Natural killer cell treated with Interleukin-12 subunit alpha and Interleukin-12 subunit beta and Interleukin-15 and Interleukin-18, amount 100 ng/mL, for 72 hours (primary cell): ENCODE data around the gene ABCC1. TPM values are rescaled to one million over a fixed set of nuclear protein-coding genes. Genes with fewer than 3 reads are reported as not detected.

Experiments
- ATAC-seq, 2 donors: fragments of 150-1000 bp; cut with Tn5 transposase in 1 of 2; sonication (Bioruptor Pico), chemical (Tn5 transposase) in 1 of 2; 2 replicates each; pipeline ENCODE4 v1.10.0; 2021
- DNase-seq: peaks from one replicate; pipeline ENCODE4 v3.0.0; 2022; ENCODE audit warnings: low spot score
- H3K27ac Mint-ChIP-seq, 2 donors: 1 replicate in 1 of 2; 2 replicates in 1 of 2; pipeline ENCODE4 v1.8.0; 2022; ENCODE audit warnings: mixed read lengths in 2 of 2, mild to moderate bottlenecking in 1 of 2, moderate library complexity in 1 of 2
- H3K27me3 Mint-ChIP-seq, 2 donors: 1 replicate in 1 of 2; 2 replicates in 1 of 2; pipeline ENCODE4 v1.8.0; 2022; ENCODE audit warnings: mixed read lengths in 2 of 2
- H3K36me3 Mint-ChIP-seq: one replicate; pipeline ENCODE4 v1.8.0; 2022; ENCODE audit warnings: mixed read lengths
- H3K4me1 Mint-ChIP-seq, 2 donors: 1 replicate in 1 of 2; 2 replicates in 1 of 2; pipeline ENCODE4 v1.8.0; 2022; ENCODE audit warnings: low read depth in 2 of 2, mixed read lengths in 2 of 2, mild to moderate bottlenecking in 1 of 2
- H3K4me3 Mint-ChIP-seq: one replicate; pipeline ENCODE4 v1.8.0; 2022; ENCODE audit warnings: mixed read lengths
- H3K9me3 Mint-ChIP-seq: 2 replicates; pipeline ENCODE4 v1.8.0; 2022; ENCODE audit warnings: mixed read lengths
- total RNA-seq, 2 donors: library from RNA; stranded (reverse); gene quantifications; one replicate each; pipeline ENCODE4 v1.2.3, GENCODE V29; 2022

Gene ABCC1
- total RNA-seq, 2 donors from 2014 or later = 43.1 to 106 TPM

DNA sequence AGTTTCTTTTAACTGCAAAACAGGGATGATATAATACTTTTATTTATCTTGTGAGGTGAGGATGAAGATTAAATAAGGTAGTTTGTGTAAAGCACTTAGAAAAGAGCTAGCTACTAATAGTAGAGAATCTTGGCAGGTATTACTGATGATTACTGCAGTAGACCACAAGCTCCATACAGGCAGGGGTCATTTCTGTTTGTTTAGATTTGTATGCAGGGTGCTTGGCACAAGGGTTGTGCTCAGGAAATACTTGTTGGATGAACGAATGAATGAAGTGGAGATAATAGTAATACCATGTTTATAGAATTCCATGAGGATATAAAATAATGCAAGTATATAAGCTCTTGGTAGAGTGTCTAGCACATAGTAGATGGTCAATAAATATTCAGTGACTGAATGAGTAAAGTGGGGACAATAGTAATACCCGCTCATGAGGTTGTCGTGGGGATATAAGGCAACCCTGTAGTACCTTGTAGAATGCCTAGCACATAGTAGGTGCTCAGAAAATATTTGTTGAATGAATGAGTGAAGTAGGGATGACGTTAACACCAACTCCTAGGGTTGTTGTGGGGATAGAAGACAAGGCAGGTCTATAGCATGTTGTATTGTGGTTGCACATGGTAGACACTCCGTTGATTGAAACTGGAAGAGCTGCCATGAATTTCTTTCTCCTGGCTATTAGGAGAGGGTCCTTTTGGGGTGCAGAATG is 83.0 kb downstream of the ABCC1 start:
- no peaks in the 10 kb centered on the region for H3K9me3 Mint-ChIP-seq
- peak overlapping the region in 1 of 2 donors; percentile 61 for H3K27ac Mint-ChIP-seq
- H3K4me1 Mint-ChIP-seq = peaks cover 32 to 35% of the 10 kb centered on the region in 2 donors
- no peaks in the 10 kb centered on the region for H3K36me3 Mint-ChIP-seq
- H3K4me3 Mint-ChIP-seq = peak overlapping the region; percentile 54
- no peaks in the 10 kb centered on the region for H3K27me3 Mint-ChIP-seq
- DNase-seq (no peak), ATAC-seq (no peak)

DNA sequence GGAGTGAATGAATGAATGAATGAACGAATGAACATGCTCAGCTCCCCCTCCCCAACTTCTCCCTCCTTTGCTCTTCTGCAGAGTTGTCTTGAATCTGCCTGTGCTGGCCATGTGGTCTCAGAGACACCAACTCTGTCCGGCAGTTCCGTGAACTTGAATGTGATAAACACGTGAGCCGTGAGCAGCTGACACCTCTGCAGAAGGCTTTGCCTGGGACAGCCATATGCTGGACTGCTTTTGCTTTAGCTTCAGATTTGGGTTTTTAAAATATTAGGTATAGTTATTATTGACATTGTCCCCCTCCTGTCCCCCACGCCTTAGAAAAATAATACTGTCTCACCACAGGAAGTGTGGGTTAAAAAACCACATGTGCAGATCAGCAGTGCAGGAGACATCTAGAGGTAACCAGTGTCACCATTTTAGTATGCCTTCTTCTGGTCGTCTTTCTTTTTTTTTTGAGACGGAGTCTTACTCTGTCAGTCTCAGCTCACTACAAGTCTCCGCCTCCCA is 83.8 kb downstream of the ABCC1 start:
- no peaks in the 10 kb centered on the region for H3K9me3 Mint-ChIP-seq
- peaks cover 27 to 33% of the 10 kb centered on the region in 2 donors for H3K4me1 Mint-ChIP-seq
- ATAC-seq = peak; percentile 72 to 87
- H3K4me3 Mint-ChIP-seq = peak overlapping the region; percentile 54
- no peaks in the 10 kb centered on the region for H3K27me3 Mint-ChIP-seq
- no peak for DNase-seq
- H3K36me3 Mint-ChIP-seq = peaks cover 7% of the 10 kb centered on the region
- peak overlapping the region; percentile 61 to 76 for H3K27ac Mint-ChIP-seq

DNA sequence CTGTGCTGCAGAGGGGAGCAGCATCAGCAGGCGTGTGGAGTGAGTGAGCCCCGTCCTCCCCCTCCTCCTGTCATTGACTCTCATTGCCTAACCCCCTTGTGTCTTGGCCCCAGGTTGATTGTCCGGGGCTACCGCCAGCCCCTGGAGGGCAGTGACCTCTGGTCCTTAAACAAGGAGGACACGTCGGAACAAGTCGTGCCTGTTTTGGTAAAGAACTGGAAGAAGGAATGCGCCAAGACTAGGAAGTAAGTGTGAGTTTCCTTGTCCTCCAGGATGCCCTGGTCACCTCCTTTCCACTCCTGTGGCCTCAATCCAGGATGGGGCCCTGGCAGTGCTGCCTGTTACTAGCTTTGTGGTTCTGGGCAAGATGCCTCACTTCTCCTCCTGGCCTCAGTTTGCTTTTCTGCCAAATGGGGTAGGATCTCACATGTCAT is 87.0 kb downstream of the ABCC1 start:
- Mint-ChIP-seq H3K4me3 (no peak overlapping the region), H3K4me1 (peaks cover 32 to 36% of the 10 kb centered on the region in 2 donors), H3K27ac (no peak overlapping the region), H3K9me3 (no peaks in the 10 kb centered on the region), H3K27me3 (no peaks in the 10 kb centered on the region), H3K36me3 (peaks cover 13% of the 10 kb centered on the region)
- DNase-seq (no peak), ATAC-seq (no peak)

DNA sequence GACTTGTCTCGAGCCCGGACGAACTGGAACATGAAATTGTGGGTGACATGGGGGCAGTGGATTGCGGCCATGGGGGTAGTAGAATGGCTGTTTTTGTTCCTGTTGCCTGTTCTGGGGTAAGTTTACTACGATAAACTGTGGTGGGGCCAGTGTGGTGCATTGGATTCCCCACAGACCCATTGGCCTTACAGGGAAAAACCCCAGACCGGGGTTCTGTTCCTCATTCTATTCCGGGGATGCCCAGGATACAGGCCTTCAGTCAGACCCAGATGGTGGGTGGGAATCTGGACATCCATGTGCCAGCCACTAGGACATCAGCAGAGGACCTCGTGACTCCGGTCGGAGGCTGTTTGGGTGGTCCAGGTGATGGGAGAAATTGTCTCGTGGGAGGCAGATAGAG is 88.1 kb downstream of the ABCC1 start:
- Mint-ChIP-seq H3K27me3 (no peaks in the 10 kb centered on the region), H3K4me1 (peaks cover 27 to 32% of the 10 kb centered on the region in 2 donors), H3K4me3 (no peak overlapping the region), H3K9me3 (no peaks in the 10 kb centered on the region), H3K27ac (no peak overlapping the region), H3K36me3 (peaks cover 13% of the 10 kb centered on the region)
- DNase-seq = no peak
- ATAC-seq = no peak

DNA sequence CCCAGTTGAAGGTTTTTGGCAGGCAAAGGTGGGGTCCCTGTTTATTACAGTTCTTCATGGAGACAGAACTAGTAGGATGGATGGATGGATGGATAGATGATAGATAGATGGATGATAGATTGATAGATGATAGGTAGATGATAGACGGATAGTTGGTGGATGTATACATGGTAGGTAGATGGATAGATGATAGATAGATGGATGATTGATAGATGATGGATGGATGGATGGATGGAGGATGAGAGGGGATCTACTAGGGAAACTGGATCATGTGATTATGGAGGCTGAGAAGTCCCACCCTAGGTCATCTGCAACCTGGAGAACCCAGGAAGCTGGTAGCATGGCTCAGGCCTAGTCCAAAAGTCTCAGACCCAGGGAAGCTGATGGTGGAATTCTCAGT is 88.6 kb downstream of the ABCC1 start:
- no peak overlapping the region for H3K27ac Mint-ChIP-seq
- ATAC-seq (no peak), DNase-seq (no peak)
- no peaks in the 10 kb centered on the region for H3K9me3 Mint-ChIP-seq
- H3K36me3 Mint-ChIP-seq = peaks cover 13% of the 10 kb centered on the region
- H3K4me1 Mint-ChIP-seq = peaks cover 22 to 27% of the 10 kb centered on the region in 2 donors
- no peak overlapping the region for H3K4me3 Mint-ChIP-seq
- no peaks in the 10 kb centered on the region for H3K27me3 Mint-ChIP-seq

DNA sequence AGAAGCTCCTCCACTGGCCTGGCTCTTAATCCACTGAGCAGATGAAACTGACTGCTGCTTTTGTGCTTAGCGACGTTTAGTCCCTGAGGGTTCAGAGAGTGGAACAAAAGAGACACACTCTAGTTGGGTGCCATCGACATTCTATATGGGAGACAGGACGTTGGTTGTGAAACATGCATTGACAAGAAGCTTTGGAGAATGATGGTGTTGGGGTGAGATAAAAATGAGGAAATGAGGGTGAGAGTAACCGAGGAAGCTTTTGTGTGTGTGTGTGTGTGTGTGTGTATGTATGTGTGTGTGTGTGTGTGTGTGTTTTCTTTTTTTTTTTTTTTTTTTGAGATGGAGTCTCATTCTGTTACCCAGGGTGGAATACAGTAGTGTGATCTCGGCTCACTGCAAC is 89.5 kb downstream of the ABCC1 start:
- peaks cover 14 to 18% of the 10 kb centered on the region in 2 donors for H3K4me1 Mint-ChIP-seq
- H3K27me3 Mint-ChIP-seq = no peaks in the 10 kb centered on the region
- ATAC-seq = peak in 1 of 2 donors; percentile 33
- peak overlapping the region; percentile 1 for H3K4me3 Mint-ChIP-seq
- DNase-seq = no peak
- H3K36me3 Mint-ChIP-seq = peaks cover 13% of the 10 kb centered on the region
- peak overlapping the region; percentile 3 to 5 for H3K27ac Mint-ChIP-seq
- no peaks in the 10 kb centered on the region for H3K9me3 Mint-ChIP-seq

DNA sequence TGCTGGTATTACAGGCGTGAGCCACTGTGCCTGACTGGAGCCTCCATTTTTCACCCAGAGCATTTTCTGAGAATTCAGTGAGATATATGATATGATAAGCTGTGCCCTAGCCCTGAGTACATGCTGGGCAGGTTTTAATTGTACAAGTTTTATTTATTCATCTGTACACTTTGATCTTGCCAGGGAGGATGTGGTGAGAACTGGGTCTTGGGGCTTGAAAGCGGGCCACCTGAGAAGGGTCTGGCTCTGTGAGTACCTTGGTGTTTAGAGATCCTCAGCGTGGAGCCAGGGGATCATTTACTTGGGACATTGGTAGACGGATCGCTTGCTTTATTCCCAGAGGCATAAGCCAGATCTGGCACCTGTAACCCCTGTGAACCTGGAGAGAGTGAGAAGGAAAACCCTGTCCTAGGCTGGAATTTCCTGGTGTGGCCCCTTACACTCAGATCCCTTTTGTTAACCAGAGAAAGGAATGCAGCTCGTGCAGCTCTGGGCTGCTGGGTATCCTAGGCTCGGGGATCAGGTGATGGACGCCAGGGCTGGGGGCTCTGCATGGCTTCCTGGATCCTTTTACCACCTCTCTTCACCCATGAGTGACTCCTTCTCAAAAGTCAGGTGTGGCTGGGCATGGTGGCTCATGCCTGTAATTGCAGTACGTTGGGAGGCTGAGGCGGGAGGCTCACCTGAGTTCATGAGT is 91.9 kb downstream of the ABCC1 start:
- no peaks in the 10 kb centered on the region for H3K9me3 Mint-ChIP-seq
- no peak overlapping the region for H3K27ac Mint-ChIP-seq
- H3K4me3 Mint-ChIP-seq = no peak overlapping the region
- peaks cover 16 to 20% of the 10 kb centered on the region in 2 donors for H3K4me1 Mint-ChIP-seq
- no peaks in the 10 kb centered on the region for H3K27me3 Mint-ChIP-seq
- ATAC-seq (no peak), DNase-seq (no peak)
- H3K36me3 Mint-ChIP-seq = peaks cover 21% of the 10 kb centered on the region

DNA sequence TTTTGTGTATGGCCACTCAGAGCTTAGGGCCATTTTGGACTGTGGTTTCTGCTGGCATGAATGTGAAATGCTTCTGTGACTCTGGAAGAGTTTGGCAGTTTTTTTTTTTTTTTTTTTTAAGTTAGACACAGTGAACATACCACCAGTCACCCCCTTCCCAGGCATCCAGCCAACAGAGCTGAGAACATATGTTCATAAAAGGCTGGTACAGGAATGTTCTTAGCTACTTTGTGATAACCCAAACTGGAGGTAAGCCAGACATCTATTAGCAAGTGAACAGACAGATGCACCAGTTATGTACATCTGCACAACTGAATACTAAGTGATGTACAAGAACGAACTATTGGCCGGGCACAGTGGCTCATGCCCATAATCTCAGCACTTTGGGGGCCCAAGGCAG is 92.7 kb downstream of the ABCC1 start:
- DNase-seq (no peak), ATAC-seq (no peak)
- H3K36me3 Mint-ChIP-seq = peaks cover 21% of the 10 kb centered on the region
- H3K27me3 Mint-ChIP-seq = no peaks in the 10 kb centered on the region
- no peaks in the 10 kb centered on the region for H3K9me3 Mint-ChIP-seq
- no peak overlapping the region for H3K4me3 Mint-ChIP-seq
- H3K4me1 Mint-ChIP-seq = peaks cover 16 to 20% of the 10 kb centered on the region in 2 donors
- H3K27ac Mint-ChIP-seq = no peak overlapping the region

DNA sequence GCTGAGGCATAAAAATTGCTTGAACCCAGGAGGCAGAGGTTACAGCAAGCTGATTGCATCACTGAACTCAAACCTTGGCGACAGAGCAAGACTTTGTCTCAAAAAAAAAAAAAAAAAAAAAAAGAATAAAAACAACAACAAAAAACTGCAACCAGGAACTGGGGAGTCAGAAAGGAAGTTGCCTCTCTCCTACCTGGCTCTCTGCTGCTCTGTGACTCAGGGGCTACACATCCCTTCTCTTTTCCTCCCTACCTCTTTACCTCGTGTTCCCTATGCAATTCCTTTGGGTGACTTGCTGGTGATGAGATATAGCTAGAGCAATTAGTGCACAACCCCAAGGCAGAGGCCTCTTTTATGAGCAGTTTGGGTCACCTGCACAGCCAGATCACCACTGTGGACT is 95.9 kb downstream of the ABCC1 start:
- Mint-ChIP-seq H3K4me3 (no peak overlapping the region), H3K36me3 (peaks cover 25% of the 10 kb centered on the region), H3K9me3 (no peaks in the 10 kb centered on the region), H3K27me3 (no peaks in the 10 kb centered on the region), H3K27ac (no peak overlapping the region), H3K4me1 (peaks cover 0 to 6% of the 10 kb centered on the region in 2 donors)
- DNase-seq = no peak
- no peak for ATAC-seq

DNA sequence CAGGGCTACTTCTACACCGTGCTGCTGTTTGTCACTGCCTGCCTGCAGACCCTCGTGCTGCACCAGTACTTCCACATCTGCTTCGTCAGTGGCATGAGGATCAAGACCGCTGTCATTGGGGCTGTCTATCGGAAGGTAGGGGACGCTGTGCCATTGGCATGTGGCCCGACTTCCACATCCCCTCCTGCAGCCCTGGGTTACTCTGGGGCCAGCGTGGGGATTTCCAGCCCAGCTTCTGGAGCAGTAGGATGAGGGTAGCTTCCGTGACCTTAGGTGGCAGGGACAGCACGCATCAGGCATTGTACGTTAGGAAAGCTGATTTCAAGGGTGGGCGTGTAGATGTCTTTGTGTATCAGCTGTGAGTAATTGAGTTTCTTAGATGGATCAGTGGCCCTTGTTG is 96.5 kb downstream of the ABCC1 start:
- no peaks in the 10 kb centered on the region for H3K27me3 Mint-ChIP-seq
- peaks cover 25% of the 10 kb centered on the region for H3K36me3 Mint-ChIP-seq
- H3K4me3 Mint-ChIP-seq = no peak overlapping the region
- no peaks in the 10 kb centered on the region for H3K9me3 Mint-ChIP-seq
- no peak overlapping the region for H3K27ac Mint-ChIP-seq
- DNase-seq (no peak), ATAC-seq (peak in 1 of 2 donors; percentile 24)
- H3K4me1 Mint-ChIP-seq = peaks cover 0 to 6% of the 10 kb centered on the region in 2 donors

DNA sequence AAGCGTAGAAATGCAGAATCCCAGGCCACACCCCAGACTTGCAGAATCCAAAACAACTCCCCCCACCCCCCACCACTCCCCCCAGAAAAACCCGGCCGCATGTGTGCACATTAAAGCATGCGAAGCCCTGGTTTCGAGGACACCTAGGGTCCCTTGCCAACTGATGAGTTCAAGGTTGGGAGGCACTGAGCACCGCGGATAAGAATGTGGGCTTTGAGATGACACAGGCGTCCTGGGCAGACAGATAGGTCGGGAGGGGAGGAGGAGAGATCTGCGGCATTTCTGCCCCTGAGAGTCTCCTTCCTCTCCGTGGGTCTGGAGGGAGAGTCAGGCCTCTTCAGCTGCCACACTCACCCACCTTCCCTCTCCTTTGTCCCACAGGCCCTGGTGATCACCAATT is 98.3 kb downstream of the ABCC1 start:
- DNase-seq = no peak
- H3K4me3 Mint-ChIP-seq = no peak overlapping the region
- peaks cover 0 to 6% of the 10 kb centered on the region in 2 donors for H3K4me1 Mint-ChIP-seq
- ATAC-seq = no peak
- no peak overlapping the region for H3K27ac Mint-ChIP-seq
- no peaks in the 10 kb centered on the region for H3K27me3 Mint-ChIP-seq
- H3K9me3 Mint-ChIP-seq = no peaks in the 10 kb centered on the region
- H3K36me3 Mint-ChIP-seq = peaks cover 25% of the 10 kb centered on the region

DNA sequence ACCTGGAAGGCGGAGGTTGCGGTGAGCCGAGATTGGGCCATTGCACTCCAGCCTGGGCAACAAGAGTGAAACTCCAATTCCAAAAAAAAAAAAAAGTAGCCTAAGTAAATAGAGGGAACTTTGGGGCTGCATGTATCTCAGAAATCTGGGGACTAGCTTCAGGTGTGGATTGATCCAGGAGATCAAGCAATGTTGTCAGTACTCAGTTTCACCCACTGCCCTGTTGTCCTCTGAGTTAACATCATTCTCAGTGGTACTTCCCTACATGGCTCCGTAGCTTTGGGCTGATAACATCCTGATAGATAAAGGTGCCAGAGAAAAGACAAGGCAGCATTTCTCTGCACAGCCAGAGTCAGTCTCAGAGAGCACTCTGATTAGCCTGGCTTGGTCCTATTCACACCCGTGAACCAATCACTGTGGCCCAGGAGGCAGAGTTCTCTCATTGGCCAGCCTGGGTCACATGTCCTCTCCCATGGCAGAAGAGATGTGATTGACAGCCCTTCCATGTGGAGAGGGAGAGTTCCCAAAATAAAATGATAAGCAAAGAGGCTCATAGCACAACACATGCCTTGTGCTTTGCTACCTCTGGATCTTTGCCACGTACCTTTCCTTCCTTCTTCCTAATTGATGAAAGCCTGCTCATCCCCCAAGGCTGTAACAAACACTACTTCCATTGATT is 99.6 kb downstream of the ABCC1 start:
- Mint-ChIP-seq H3K9me3 (no peaks in the 10 kb centered on the region), H3K27me3 (no peaks in the 10 kb centered on the region), H3K4me1 (peaks cover 0 to 6% of the 10 kb centered on the region in 2 donors), H3K27ac (no peak overlapping the region), H3K36me3 (peaks cover 25% of the 10 kb centered on the region), H3K4me3 (no peak overlapping the region)
- DNase-seq (no peak), ATAC-seq (no peak)

DNA sequence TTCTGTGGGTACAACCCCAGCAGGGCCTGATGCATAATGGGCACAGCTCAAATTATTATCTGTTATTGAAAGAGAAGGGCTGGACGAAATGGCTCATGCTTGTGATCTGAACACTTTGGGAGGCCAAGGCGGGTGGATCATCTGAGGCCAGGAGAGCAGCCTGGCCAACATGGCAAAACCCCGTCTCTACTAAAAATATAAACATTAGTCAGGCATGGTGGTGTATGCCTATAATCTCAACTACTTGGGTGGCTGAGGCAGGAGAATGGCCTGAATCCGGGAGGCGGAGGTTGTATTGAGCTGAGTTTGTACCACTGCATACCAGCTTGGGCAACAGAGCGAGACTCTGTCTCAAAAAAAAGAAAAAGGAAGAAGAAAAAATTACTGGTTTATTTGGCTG is 100.7 kb downstream of the ABCC1 start:
- Mint-ChIP-seq H3K27ac (no peak overlapping the region), H3K36me3 (peaks cover 25% of the 10 kb centered on the region), H3K9me3 (no peaks in the 10 kb centered on the region), H3K4me1 (peaks cover 0 to 6% of the 10 kb centered on the region in 2 donors), H3K27me3 (no peaks in the 10 kb centered on the region), H3K4me3 (no peak overlapping the region)
- ATAC-seq = no peak
- no peak for DNase-seq

DNA sequence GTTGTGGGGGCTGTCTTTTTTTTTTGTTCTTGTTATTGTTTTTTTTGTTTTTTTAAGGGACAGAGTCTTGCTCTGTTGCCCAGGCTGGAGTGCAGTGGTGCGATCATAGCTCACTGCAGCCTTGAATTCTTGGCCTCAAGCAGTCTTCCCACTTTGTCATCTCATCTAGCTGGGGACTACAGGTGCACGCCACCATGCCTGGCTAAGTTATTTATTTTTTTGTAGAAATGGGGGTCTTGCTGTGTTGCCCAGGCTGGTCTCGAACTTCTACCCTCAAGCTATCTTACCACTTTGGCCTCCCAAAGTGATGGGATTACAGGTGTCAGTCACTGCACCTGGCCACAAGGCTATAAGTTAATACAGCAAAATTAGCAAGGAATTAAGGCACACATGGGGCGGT is 101.7 kb downstream of the ABCC1 start:
- peaks cover 18% of the 10 kb centered on the region for H3K36me3 Mint-ChIP-seq

More for the DNA sequence above, 101.7 kb downstream of the ABCC1 start:
- H3K4me1 Mint-ChIP-seq = no peaks in the 10 kb centered on the region
- no peaks in the 10 kb centered on the region for H3K9me3 Mint-ChIP-seq
- no peaks in the 10 kb centered on the region for H3K27me3 Mint-ChIP-seq
- H3K4me3 Mint-ChIP-seq = no peak overlapping the region
- no peak for ATAC-seq
- H3K27ac Mint-ChIP-seq = no peak overlapping the region
- DNase-seq = no peak
